IMR-90 (cell line): ENCODE data around the gene NDNF. TPM values are rescaled to one million over a fixed set of nuclear protein-coding genes. Genes with fewer than 3 reads are reported as not detected.

Experiments
- ATAC-seq: fragments of 200-7000 bp; cut with Tn5 transposase; 2 replicates; pipeline ENCODE4 v1.9.1; 2020; ENCODE audit warnings: low read depth, mild to moderate bottlenecking, moderate library complexity
- BruUV-seq: library from RNA; stranded (reverse); fragments of 400-500 nt; replicated peaks from 2 replicates; lab custom pipeline; 2021; lab: Mats Ljungman, UMichigan
- CTCF ChIA-PET: fragments of 300-600 bp; formaldehyde crosslinking; extraction: SDS; loops from one replicate; lab custom pipeline; 2021; ENCODE audit warnings: antibody characterized with exemption; lab: Yijun Ruan, JAX
- POLR2A ChIA-PET: fragments of 300-600 bp; sonication (Branson Sonifier 250); formaldehyde crosslinking; loops from one replicate; lab custom pipeline; 2022; ENCODE audit warnings: antibody characterized with exemption; ENCODE audit not compliant: unreplicated experiment; lab: Charles Lee
- DNase-seq: peaks from one replicate; pipeline ENCODE4 v3.0.0; 2013
- H2AFZ ChIP-seq: replicated peaks from 2 replicates; pipeline ENCODE3; 2013; ENCODE audit warnings: low read length, mild to moderate bottlenecking; ENCODE audit not compliant: poor library complexity
- H2AK5ac ChIP-seq: 2 replicates; pipeline ENCODE4 v1.6.1; 2013; ENCODE audit warnings: low read depth, low read length, inconsistent platforms
- H2AK9ac ChIP-seq: replicated peaks from 2 replicates; pipeline ENCODE3; 2013; ENCODE audit warnings: mild to moderate bottlenecking, low read depth, low read length, moderate library complexity; ENCODE audit not compliant: poor library complexity
- H2BK120ac ChIP-seq: 2 replicates; pipeline ENCODE4 v1.6.1; 2013; ENCODE audit warnings: low read depth, low read length, inconsistent platforms
- H2BK15ac ChIP-seq: 3 replicates; pipeline ENCODE4 v1.6.1; 2013; ENCODE audit warnings: low read depth, low read length, inconsistent platforms
- H2BK20ac ChIP-seq: 2 replicates; pipeline ENCODE4 v1.6.1; 2013; ENCODE audit warnings: low read depth, mild to moderate bottlenecking, inconsistent platforms, low read length, moderate library complexity
- H2BK5ac ChIP-seq: 2 replicates; pipeline ENCODE4 v1.6.1; 2013; ENCODE audit warnings: mild to moderate bottlenecking, low read depth, low read length, inconsistent platforms; ENCODE audit not compliant: poor library complexity, severe bottlenecking
- H3K14ac ChIP-seq: replicated peaks from 2 replicates; pipeline ENCODE4 v1.6.1; 2013; ENCODE audit warnings: low read depth, low read length, inconsistent platforms
- H3K18ac ChIP-seq: 2 replicates; pipeline ENCODE4 v1.6.1; 2013; ENCODE audit warnings: low read depth, low read length, control low read depth
- H3K23ac ChIP-seq: 2 replicates; pipeline ENCODE4 v1.6.1; 2013; ENCODE audit warnings: low read depth, low read length, inconsistent platforms
- H3K27ac ChIP-seq: 2 replicates; pipeline ENCODE4 v1.5.1; 2013; ENCODE audit warnings: mild to moderate bottlenecking, control low read depth, low read length; ENCODE audit not compliant: insufficient read depth
- H3K27me3 ChIP-seq: 2 replicates; pipeline ENCODE4 v1.6.1; 2013; ENCODE audit warnings: low read length; ENCODE audit not compliant: control insufficient read depth, insufficient read depth
- H3K36me3 ChIP-seq: 2 replicates; pipeline ENCODE4 v1.6.1; 2013; ENCODE audit warnings: low read length, mixed read lengths; ENCODE audit not compliant: control insufficient read depth, insufficient read depth
- H3K4ac ChIP-seq: 2 replicates; pipeline ENCODE4 v1.6.1; 2013; ENCODE audit warnings: low read depth, low read length, inconsistent platforms
- H3K4me1 ChIP-seq: 2 replicates; pipeline ENCODE4 v1.6.1; 2013; ENCODE audit warnings: low read length, mixed read lengths; ENCODE audit not compliant: control insufficient read depth, insufficient read depth
- H3K4me2 ChIP-seq: 2 replicates; pipeline ENCODE4 v1.6.1; 2013; ENCODE audit warnings: low read depth, mild to moderate bottlenecking, control low read depth, low read length, moderate library complexity
- H3K4me3 ChIP-seq: 2 replicates; pipeline ENCODE4 v1.5.1; 2013; ENCODE audit warnings: low read depth, mild to moderate bottlenecking, control low read depth, low read length, moderate library complexity; ENCODE audit not compliant: insufficient read depth
- H3K56ac ChIP-seq: 2 replicates; pipeline ENCODE4 v1.6.1; 2013; ENCODE audit warnings: low read length, inconsistent platforms; ENCODE audit not compliant: insufficient read depth; ENCODE audit errors: extremely low read depth
- H3K79me1 ChIP-seq, 2 experiments: 2 replicates each; pipeline ENCODE4 v1.6.1; 2013; ENCODE audit warnings: low read length in 2 of 2, inconsistent platforms in 1 of 2, low read depth in 1 of 2
- H3K9ac ChIP-seq: 2 replicates; pipeline ENCODE4 v1.6.1; 2013; ENCODE audit warnings: low read depth, low read length, control low read depth
- H3K9me1 ChIP-seq: 2 replicates; pipeline ENCODE4 v1.6.1; 2013; ENCODE audit warnings: low read length, inconsistent platforms; ENCODE audit not compliant: insufficient read depth
- H3K9me3 ChIP-seq: 2 replicates; pipeline ENCODE4 v1.6.1; 2013; ENCODE audit warnings: low read length; ENCODE audit not compliant: control insufficient read depth, insufficient read depth
- H4K20me1 ChIP-seq: 2 replicates; pipeline ENCODE4 v1.6.1; 2013; ENCODE audit warnings: low read length, inconsistent platforms; ENCODE audit not compliant: insufficient read depth
- H4K5ac ChIP-seq: 2 replicates; pipeline ENCODE4 v1.6.1; 2013; ENCODE audit warnings: mild to moderate bottlenecking, low read depth, low read length, control low read depth
- H4K8ac ChIP-seq, 2 experiments: 2 replicates each; pipeline ENCODE4 v1.6.1; 2013; ENCODE audit warnings: low read depth in 2 of 2, low read length in 2 of 2, control low read depth in 1 of 2, inconsistent platforms in 1 of 2
- H4K91ac ChIP-seq: 2 replicates; pipeline ENCODE4 v1.6.1; 2013; ENCODE audit warnings: low read depth, low read length, inconsistent platforms; ENCODE audit not compliant: insufficient read depth
- RAD21 ChIP-seq: IDR thresholded peaks from 2 replicates; pipeline ENCODE4 v1.6.1; 2012; ENCODE audit warnings: low read length, improper control_type of control experiment
- WGBS, 2 experiments: methylation state at CpG; one replicate each; pipeline versions ENCODE4 v1.1.5 to v1.1.7; 2013; ENCODE audit warnings: missing lambda C conversion rate in 2 of 2; ENCODE audit not compliant: insufficient read length in 1 of 2; ENCODE audit errors: extremely low coverage in 2 of 2; 5-methylcytosine and 5-hydroxymethylcytosine counted together
- dilution Hi-C: fragments of 300-500 bp; cut with HindIII; formaldehyde crosslinking; loops from one replicate; pipeline ENCODE4 v1.14.3; 2018; ENCODE audit warnings: low sequenced_read_pairs; ENCODE audit not compliant: unreplicated experiment
- in situ Hi-C: fragments of 300-500 bp; cut with MboI; formaldehyde crosslinking; loops from 3 replicates; pipeline ENCODE4 v1.14.3; 2019; ENCODE audit warnings: low sequenced_read_pairs, inconsistent platforms, mixed read lengths
- intact Hi-C: fragments of 100-400 bp; cut with micrococcal nuclease; formaldehyde crosslinking; loops from 2 replicates; pipeline ENCODE4 v1.10.0; 2022
- polyA plus RNA-seq, 3 experiments: library from polyadenylated mRNA; depleted of rRNA; stranded (reverse); fragments of >200 nt; gene quantifications; 2 replicates each; pipeline ENCODE4 v1.2.3, GENCODE V29; 2012; ENCODE audit warnings: low replicate concordance in 1 of 3
- total RNA-seq: library from RNA; depleted of rRNA; stranded (reverse); fragments of >200 nt; gene quantifications from 2 replicates; pipeline ENCODE4 v1.2.3, GENCODE V29; 2012
- TF ChIP-seq, protein P1 (sequence below): fragments of 150-350 bp; IDR thresholded peaks from 2 replicates; pipeline ENCODE4 v1.6.1; 2016; ENCODE audit warnings: low read depth, mild to moderate bottlenecking, low read length, moderate library complexity, borderline replicate concordance
- TF ChIP-seq, protein P2 (sequence below): conservative IDR thresholded peaks from 2 replicates; pipeline ENCODE4 v1.5.1; 2012; ENCODE audit warnings: mild to moderate bottlenecking, low read depth, low read length, improper control_type of control experiment
- TF ChIP-seq, protein P3 (sequence below): fragments of 150-350 bp; IDR thresholded peaks from 2 replicates; pipeline ENCODE4 v1.6.1; 2017; ENCODE audit warnings: mild to moderate bottlenecking, antibody characterized with exemption, low read length, low read depth

The NDNF gene
- total and polyA plus RNA-seq, 2 of the 4 experiments (the other 2 are of a cell fraction), result under 0.01 TPM; not detected in 1

DNA sequence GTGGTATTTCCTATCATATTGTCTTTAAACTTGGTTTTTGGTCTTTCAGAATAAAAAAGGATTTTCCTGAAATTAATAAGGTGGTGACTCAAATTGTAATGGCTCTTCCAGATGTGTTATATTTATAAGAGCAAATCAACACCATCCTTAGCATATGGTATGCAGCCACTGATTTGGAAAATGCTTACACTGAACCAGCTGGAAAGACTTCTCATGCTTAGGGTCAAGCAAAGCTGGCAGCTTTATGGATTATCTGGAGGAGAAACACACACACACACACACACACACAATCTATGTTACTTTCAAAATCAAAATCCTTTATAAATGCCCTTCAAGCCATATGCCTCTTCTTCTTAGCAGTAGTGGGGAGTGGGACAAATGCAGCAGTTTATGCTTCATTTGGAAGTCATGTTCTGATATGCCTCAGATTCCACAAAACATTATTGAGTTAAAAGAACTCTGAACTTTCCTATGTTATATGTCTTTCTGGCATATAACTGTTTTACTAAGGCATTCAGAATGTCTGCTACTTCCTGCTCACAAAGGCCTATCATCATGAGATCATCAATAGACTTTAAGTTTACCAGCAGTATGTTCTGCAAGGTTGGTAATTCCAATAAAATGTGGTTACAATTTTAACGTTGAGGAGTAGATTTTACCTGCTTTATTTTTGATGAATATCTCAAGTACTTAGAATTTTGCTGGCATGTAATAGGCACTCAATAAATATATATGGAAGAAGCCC is 76.9 kb downstream of the NDNF start:
- Histone ChIP-seq H3K27me3 (no peaks in the 10 kb centered on the region), H4K8ac (no peak overlapping the region), H2AK9ac (no peak overlapping the region), H4K20me1 (no peaks in the 10 kb centered on the region), H2AFZ (no peak overlapping the region), H3K79me1 (no peaks in the 10 kb centered on the region), H3K27ac (no peak overlapping the region), H3K9ac (no peak overlapping the region), H3K36me3 (no peaks in the 10 kb centered on the region), H3K4me2 (no peak overlapping the region), H3K4me3 (no peak overlapping the region), H2BK120ac (no peak overlapping the region), H2BK5ac (no peak overlapping the region), H3K9me1 (no peaks in the 10 kb centered on the region), H3K4me1 (no peaks in the 10 kb centered on the region), H3K9me3 (no peaks in the 10 kb centered on the region), H4K91ac (no peak overlapping the region), H3K18ac (no peak overlapping the region), H3K23ac (no peak overlapping the region), H2BK15ac (no peak overlapping the region), H2BK20ac (no peak overlapping the region), H4K5ac (no peak overlapping the region), H2AK5ac (no peak overlapping the region), H3K56ac (no peak overlapping the region), H3K14ac (no peak overlapping the region), H3K4ac (no peak overlapping the region)
- TF ChIP-seq, protein P1, sequence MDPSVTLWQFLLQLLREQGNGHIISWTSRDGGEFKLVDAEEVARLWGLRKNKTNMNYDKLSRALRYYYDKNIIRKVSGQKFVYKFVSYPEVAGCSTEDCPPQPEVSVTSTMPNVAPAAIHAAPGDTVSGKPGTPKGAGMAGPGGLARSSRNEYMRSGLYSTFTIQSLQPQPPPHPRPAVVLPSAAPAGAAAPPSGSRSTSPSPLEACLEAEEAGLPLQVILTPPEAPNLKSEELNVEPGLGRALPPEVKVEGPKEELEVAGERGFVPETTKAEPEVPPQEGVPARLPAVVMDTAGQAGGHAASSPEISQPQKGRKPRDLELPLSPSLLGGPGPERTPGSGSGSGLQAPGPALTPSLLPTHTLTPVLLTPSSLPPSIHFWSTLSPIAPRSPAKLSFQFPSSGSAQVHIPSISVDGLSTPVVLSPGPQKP, result no peak
- TF ChIP-seq RAD21, result no peak
- TF ChIP-seq, protein P2, sequence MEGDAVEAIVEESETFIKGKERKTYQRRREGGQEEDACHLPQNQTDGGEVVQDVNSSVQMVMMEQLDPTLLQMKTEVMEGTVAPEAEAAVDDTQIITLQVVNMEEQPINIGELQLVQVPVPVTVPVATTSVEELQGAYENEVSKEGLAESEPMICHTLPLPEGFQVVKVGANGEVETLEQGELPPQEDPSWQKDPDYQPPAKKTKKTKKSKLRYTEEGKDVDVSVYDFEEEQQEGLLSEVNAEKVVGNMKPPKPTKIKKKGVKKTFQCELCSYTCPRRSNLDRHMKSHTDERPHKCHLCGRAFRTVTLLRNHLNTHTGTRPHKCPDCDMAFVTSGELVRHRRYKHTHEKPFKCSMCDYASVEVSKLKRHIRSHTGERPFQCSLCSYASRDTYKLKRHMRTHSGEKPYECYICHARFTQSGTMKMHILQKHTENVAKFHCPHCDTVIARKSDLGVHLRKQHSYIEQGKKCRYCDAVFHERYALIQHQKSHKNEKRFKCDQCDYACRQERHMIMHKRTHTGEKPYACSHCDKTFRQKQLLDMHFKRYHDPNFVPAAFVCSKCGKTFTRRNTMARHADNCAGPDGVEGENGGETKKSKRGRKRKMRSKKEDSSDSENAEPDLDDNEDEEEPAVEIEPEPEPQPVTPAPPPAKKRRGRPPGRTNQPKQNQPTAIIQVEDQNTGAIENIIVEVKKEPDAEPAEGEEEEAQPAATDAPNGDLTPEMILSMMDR, result no peak
- TF ChIP-seq, protein P3, sequence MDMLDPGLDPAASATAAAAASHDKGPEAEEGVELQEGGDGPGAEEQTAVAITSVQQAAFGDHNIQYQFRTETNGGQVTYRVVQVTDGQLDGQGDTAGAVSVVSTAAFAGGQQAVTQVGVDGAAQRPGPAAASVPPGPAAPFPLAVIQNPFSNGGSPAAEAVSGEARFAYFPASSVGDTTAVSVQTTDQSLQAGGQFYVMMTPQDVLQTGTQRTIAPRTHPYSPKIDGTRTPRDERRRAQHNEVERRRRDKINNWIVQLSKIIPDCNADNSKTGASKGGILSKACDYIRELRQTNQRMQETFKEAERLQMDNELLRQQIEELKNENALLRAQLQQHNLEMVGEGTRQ, result no peak
- no TSS peak for BruUV-seq
- ChIA-PET POLR2A (no interaction called here), CTCF (no interaction called here)
- no CpG with 5 or more reads among the region's 1 CpG for WGBS, 2 experiments
- ATAC-seq (no peak), DNase-seq (no peak)
- in situ Hi-C loops (no loop called here), dilution Hi-C loops (no loop called here), intact Hi-C loops (no loop called here)
